Globus pallidus (tissue), 1 donor: Measurements from ENCODE around the gene EEF2K.
"Not testable (repeated sequence)": the region's sequence is repeated elsewhere in the genome, so short reads cannot be mapped to it uniquely, and the experiment has no call there.

ENCODE experiments used
- DNase-seq: peaks from one replicate; pipeline ENCODE4 v3.0.0-alpha.2; 2015; ENCODE audit warnings: low spot score

The EEF2K gene

GRCh38 chr16:22213236-22213635 lies 7.2 kb downstream of the EEF2K start:
- DNase-seq, result no peak

- no peak for DNase-seq
These were observed 7.7 kb downstream of the EEF2K start for GRCh38 chr16:22213801-22214200.

- no peak for DNase-seq
These were observed 8.3 kb downstream of the EEF2K start for GRCh38 chr16:22214402-22214801.

GRCh38 chr16:22214889-22215288 lies 8.8 kb downstream of the EEF2K start:
- no peak for DNase-seq

- no peak for DNase-seq
These were observed 10.2 kb downstream of the EEF2K start for GRCh38 chr16:22216191-22216831.

GRCh38 chr16:22216832-22217225 lies 10.8 kb downstream of the EEF2K start:
- DNase-seq, result not testable (repeated sequence)

- no peak for DNase-seq
These were observed 12.0 kb downstream of the EEF2K start for GRCh38 chr16:22217890-22218730.

GRCh38 chr16:22219389-22220068 lies 13.5 kb downstream of the EEF2K start:
- no peak for DNase-seq

GRCh38 chr16:22220069-22220440 lies 14.0 kb downstream of the EEF2K start:
- no peak for DNase-seq

- peak; percentile 69 for DNase-seq
These were observed 14.6 kb downstream of the EEF2K start for GRCh38 chr16:22220714-22221113.

- no peak for DNase-seq
These were observed 15.9 kb downstream of the EEF2K start for GRCh38 chr16:22222006-22222405.

GRCh38 chr16:22222998-22223397 lies 16.9 kb downstream of the EEF2K start:
- DNase-seq, result no peak

GRCh38 chr16:22225060-22225459 lies 19.0 kb downstream of the EEF2K start:
- no peak for DNase-seq

GRCh38 chr16:22229889-22230288 lies 23.8 kb downstream of the EEF2K start:
- DNase-seq, result no peak

GRCh38 chr16:22232277-22233036 lies 26.4 kb downstream of the EEF2K start:
- DNase-seq, result no peak

- DNase-seq, result no peak
These were observed 26.9 kb downstream of the EEF2K start for GRCh38 chr16:22233037-22233372.

- DNase-seq, result no peak
These were observed 30.0 kb downstream of the EEF2K start for GRCh38 chr16:22235839-22236745.

GRCh38 chr16:22239131-22239805 lies 33.2 kb downstream of the EEF2K start:
- no peak for DNase-seq

- DNase-seq, result no peak
These were observed 34.1 kb downstream of the EEF2K start for GRCh38 chr16:22240023-22240710.

GRCh38 chr16:22250522-22250921 lies 44.4 kb downstream of the EEF2K start:
- DNase-seq, result no peak
